HCT116 (cell line): ENCODE measurements around the gene NPB.

ENCODE experiments used
- CTCF ChIP-seq, 3 experiments: fragments of 200-600 bp in 1 of 3; sonication (generic) in 1 of 3; IDR thresholded peaks in 2 of 3; conservative IDR thresholded peaks in 1 of 3; 2 replicates each; pipeline ENCODE4 v1.5.1; 2012 to 2017; ENCODE audit warnings: low read depth in 2 of 3, low read length in 2 of 3, antibody characterized with exemption in 1 of 3, borderline replicate concordance in 1 of 3, control low read depth in 1 of 3, mild to moderate bottlenecking in 1 of 3, mixed read lengths in 1 of 3, mixed run types in 1 of 3, moderate library complexity in 1 of 3; ENCODE audit not compliant: insufficient read depth in 1 of 3
- EZH2 ChIP-seq: fragments of 200-600 bp; sonication (generic); IDR thresholded peaks from 2 replicates; pipeline ENCODE4 v1.6.1; 2017; ENCODE audit warnings: antibody characterized with exemption, mixed run types
- TF ChIP-seq, protein P1 (sequence below): IDR thresholded peaks from 2 replicates; pipeline ENCODE4 v1.6.1; 2011; ENCODE audit warnings: mild to moderate bottlenecking, low read length, moderate library complexity; ENCODE audit not compliant: insufficient replicate concordance; ENCODE audit errors: extremely low read depth

DNA sequence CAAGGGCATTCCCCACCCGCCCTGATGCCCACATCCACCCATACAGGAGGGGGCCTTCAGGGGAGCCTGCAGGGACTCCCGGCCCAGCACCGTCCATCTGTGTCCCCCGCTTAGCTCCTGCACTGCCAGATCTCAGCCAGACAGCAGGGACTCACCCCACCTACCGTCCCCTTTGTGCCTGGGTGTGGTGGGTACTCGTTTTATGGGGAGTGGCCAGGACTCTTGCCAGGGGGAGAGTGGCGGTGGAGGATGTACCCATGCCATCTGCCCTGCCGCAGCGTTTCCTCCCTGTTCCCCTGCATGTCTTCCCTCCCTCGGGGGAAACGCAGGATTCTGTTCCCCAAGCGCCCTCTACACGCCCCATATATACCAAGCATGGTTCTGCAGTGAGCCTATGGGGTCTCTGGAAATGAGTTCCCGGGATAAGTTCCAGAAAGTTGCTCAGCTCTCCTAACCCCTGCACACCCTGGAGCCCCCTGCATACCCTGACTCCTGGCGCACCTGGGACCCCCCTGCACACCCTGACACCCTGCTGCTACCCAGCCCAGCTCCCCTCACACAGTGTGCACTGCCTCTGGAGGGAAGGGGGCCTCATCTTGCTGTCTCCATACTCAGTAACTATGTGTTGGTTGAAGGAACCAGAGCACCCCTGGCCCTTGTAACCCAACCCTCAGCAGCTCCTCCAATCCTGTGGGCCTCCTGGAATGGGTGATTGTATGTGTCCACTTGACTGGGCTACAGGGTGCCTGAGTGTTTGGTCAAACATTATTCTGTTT, 29.7 kb downstream of the NPB start:
- TF ChIP-seq EZH2 (no peak), CTCF (IDR thresholded peaks at IDR 0.05 in 2 of 3, conservative IDR thresholded peaks at IDR 0.05 in 1 of 3; ENCODE audit: borderline replicate concordance in 1 of 3, insufficient read depth in 1 of 3, low read depth in 2 of 3, low read length in 2 of 3) (no peak)
- TF ChIP-seq, protein P1, sequence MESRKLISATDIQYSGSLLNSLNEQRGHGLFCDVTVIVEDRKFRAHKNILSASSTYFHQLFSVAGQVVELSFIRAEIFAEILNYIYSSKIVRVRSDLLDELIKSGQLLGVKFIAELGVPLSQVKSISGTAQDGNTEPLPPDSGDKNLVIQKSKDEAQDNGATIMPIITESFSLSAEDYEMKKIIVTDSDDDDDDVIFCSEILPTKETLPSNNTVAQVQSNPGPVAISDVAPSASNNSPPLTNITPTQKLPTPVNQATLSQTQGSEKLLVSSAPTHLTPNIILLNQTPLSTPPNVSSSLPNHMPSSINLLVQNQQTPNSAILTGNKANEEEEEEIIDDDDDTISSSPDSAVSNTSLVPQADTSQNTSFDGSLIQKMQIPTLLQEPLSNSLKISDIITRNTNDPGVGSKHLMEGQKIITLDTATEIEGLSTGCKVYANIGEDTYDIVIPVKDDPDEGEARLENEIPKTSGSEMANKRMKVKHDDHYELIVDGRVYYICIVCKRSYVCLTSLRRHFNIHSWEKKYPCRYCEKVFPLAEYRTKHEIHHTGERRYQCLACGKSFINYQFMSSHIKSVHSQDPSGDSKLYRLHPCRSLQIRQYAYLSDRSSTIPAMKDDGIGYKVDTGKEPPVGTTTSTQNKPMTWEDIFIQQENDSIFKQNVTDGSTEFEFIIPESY, result no peak
